ENCODE results near the gene GLUL. TPM values are rescaled to one million over a fixed set of nuclear protein-coding genes. Genes with fewer than 3 reads are reported as not detected.

The GLUL gene
- total RNA-seq, 2 donors from 2014 or later = 85.5 to 136 TPM

- no peak for DNase-seq (ENCODE audit: low spot score)
- Mint-ChIP-seq H3K27me3 (peaks cover 15 to 18% of the 10 kb centered on the region in 2 donors), H3K36me3 (no peaks in the 10 kb centered on the region), H3K4me3 (no peak overlapping the region), H3K4me1 (ENCODE audit: low read depth in 2 of 2) (no peaks in the 10 kb centered on the region), H3K27ac (no peak overlapping the region), H3K9me3 (no peaks in the 10 kb centered on the region)
- ATAC-seq = no peak
Measured at GRCh38 chr1:182370532-182370931, 21.1 kb downstream of the GLUL start.

- Mint-ChIP-seq H3K27me3 (peaks cover 16 to 25% of the 10 kb centered on the region in 2 donors), H3K9me3 (no peaks in the 10 kb centered on the region), H3K27ac (no peak overlapping the region), H3K4me1 (ENCODE audit: low read depth in 2 of 2) (no peaks in the 10 kb centered on the region), H3K4me3 (no peak overlapping the region), H3K36me3 (no peaks in the 10 kb centered on the region)
- no peak for DNase-seq (ENCODE audit: low spot score)
- ATAC-seq = no peak
Measured at GRCh38 chr1:182368903-182369302, 22.7 kb downstream of the GLUL start.

GRCh38 chr1:182368358-182368757 is 23.2 kb downstream of the GLUL start:
- Mint-ChIP-seq H3K4me1 (ENCODE audit: low read depth in 2 of 2) (no peaks in the 10 kb centered on the region), H3K27ac (no peak overlapping the region), H3K4me3 (no peak overlapping the region), H3K27me3 (peaks cover 16 to 25% of the 10 kb centered on the region in 2 donors), H3K9me3 (no peaks in the 10 kb centered on the region), H3K36me3 (no peaks in the 10 kb centered on the region)
- ATAC-seq (no peak), DNase-seq (ENCODE audit: low spot score) (no peak)

GRCh38 chr1:182367926-182368325 is 23.7 kb downstream of the GLUL start:
- Mint-ChIP-seq H3K27me3 (peaks cover 14 to 25% of the 10 kb centered on the region in 2 donors), H3K9me3 (no peaks in the 10 kb centered on the region), H3K4me1 (ENCODE audit: low read depth in 2 of 2) (no peaks in the 10 kb centered on the region), H3K27ac (no peak overlapping the region), H3K36me3 (no peaks in the 10 kb centered on the region), H3K4me3 (no peak overlapping the region)
- no peak for DNase-seq (ENCODE audit: low spot score)
- ATAC-seq = no peak

GRCh38 chr1:182366596-182366995 is 25.0 kb downstream of the GLUL start:
- Mint-ChIP-seq H3K4me3 (no peak overlapping the region), H3K9me3 (no peaks in the 10 kb centered on the region), H3K27ac (no peak overlapping the region), H3K4me1 (ENCODE audit: low read depth in 2 of 2) (no peaks in the 10 kb centered on the region), H3K27me3 (peaks cover 14 to 25% of the 10 kb centered on the region in 2 donors), H3K36me3 (no peaks in the 10 kb centered on the region)
- DNase-seq (ENCODE audit: low spot score) (no peak), ATAC-seq (no peak)

- H3K9me3 Mint-ChIP-seq = no peaks in the 10 kb centered on the region
Measured at GRCh38 chr1:182359645-182360044, 31.9 kb downstream of the GLUL start.

GRCh38 chr1:182357913-182358312 is 33.7 kb downstream of the GLUL start:
- no peaks in the 10 kb centered on the region for H3K9me3 Mint-ChIP-seq
- no peak for ATAC-seq
- H3K4me1 Mint-ChIP-seq (ENCODE audit: low read depth in 2 of 2) = no peaks in the 10 kb centered on the region
- H3K36me3 Mint-ChIP-seq = no peaks in the 10 kb centered on the region
- no peak overlapping the region for H3K4me3 Mint-ChIP-seq
- H3K27ac Mint-ChIP-seq = no peak overlapping the region
- peaks cover 0 to 7% of the 10 kb centered on the region in 2 donors for H3K27me3 Mint-ChIP-seq
- DNase-seq (ENCODE audit: low spot score) = no peak

More at GRCh38 chr1:182359645-182360044, 31.9 kb downstream of the GLUL start:
- Mint-ChIP-seq H3K27me3 (peaks cover 0 to 7% of the 10 kb centered on the region in 2 donors), H3K36me3 (no peaks in the 10 kb centered on the region), H3K27ac (no peak overlapping the region), H3K4me1 (ENCODE audit: low read depth in 2 of 2) (no peaks in the 10 kb centered on the region), H3K4me3 (no peak overlapping the region)
- DNase-seq (ENCODE audit: low spot score) = no peak
- no peak for ATAC-seq

GRCh38 chr1:182357171-182357570 is 34.4 kb downstream of the GLUL start:
- Mint-ChIP-seq H3K27ac (no peak overlapping the region), H3K9me3 (no peaks in the 10 kb centered on the region), H3K4me3 (no peak overlapping the region), H3K4me1 (ENCODE audit: low read depth in 2 of 2) (no peaks in the 10 kb centered on the region), H3K36me3 (no peaks in the 10 kb centered on the region), H3K27me3 (peaks cover 0 to 7% of the 10 kb centered on the region in 2 donors)
- DNase-seq (ENCODE audit: low spot score) (no peak), ATAC-seq (no peak)

GRCh38 chr1:182355723-182356098 is 35.9 kb downstream of the GLUL start:
- H3K4me1 Mint-ChIP-seq (ENCODE audit: low read depth in 2 of 2) = no peaks in the 10 kb centered on the region
- ATAC-seq (no peak), DNase-seq (ENCODE audit: low spot score) (no peak)
- no peaks in the 10 kb centered on the region for H3K9me3 Mint-ChIP-seq
- H3K27ac Mint-ChIP-seq = no peak overlapping the region
- H3K4me3 Mint-ChIP-seq = no peak overlapping the region
- peaks cover 0 to 7% of the 10 kb centered on the region in 2 donors for H3K27me3 Mint-ChIP-seq
- no peaks in the 10 kb centered on the region for H3K36me3 Mint-ChIP-seq

- Mint-ChIP-seq H3K4me1 (ENCODE audit: low read depth in 2 of 2) (peaks cover 0 to 4% of the 10 kb centered on the region in 2 donors), H3K9me3 (no peaks in the 10 kb centered on the region), H3K36me3 (no peaks in the 10 kb centered on the region), H3K4me3 (no peak overlapping the region), H3K27ac (no peak overlapping the region), H3K27me3 (peaks cover 2 to 15% of the 10 kb centered on the region in 2 donors)
- no peak for ATAC-seq
- DNase-seq (ENCODE audit: low spot score) = no peak
Measured at GRCh38 chr1:182351790-182352364, 39.7 kb downstream of the GLUL start.

- no peak for ATAC-seq
- no peak for DNase-seq (ENCODE audit: low spot score)
- Mint-ChIP-seq H3K36me3 (no peaks in the 10 kb centered on the region), H3K27me3 (peaks cover 2 to 15% of the 10 kb centered on the region in 2 donors), H3K9me3 (no peaks in the 10 kb centered on the region), H3K4me3 (no peak overlapping the region), H3K27ac (no peak overlapping the region), H3K4me1 (ENCODE audit: low read depth in 2 of 2) (peaks cover 0 to 4% of the 10 kb centered on the region in 2 donors)
Measured at GRCh38 chr1:182350839-182351238, 40.8 kb downstream of the GLUL start.

GRCh38 chr1:182348961-182349747 is 42.4 kb downstream of the GLUL start:
- Mint-ChIP-seq H3K4me1 (ENCODE audit: low read depth in 2 of 2) (peaks cover 0 to 4% of the 10 kb centered on the region in 2 donors), H3K27ac (no peak overlapping the region), H3K9me3 (no peaks in the 10 kb centered on the region), H3K36me3 (no peaks in the 10 kb centered on the region), H3K4me3 (no peak overlapping the region), H3K27me3 (peaks cover 2 to 8% of the 10 kb centered on the region in 2 donors)
- ATAC-seq (no peak), DNase-seq (ENCODE audit: low spot score) (no peak)

- no peak overlapping the region for H3K27ac Mint-ChIP-seq
- ATAC-seq (no peak), DNase-seq (ENCODE audit: low spot score) (no peak)
- H3K9me3 Mint-ChIP-seq = no peaks in the 10 kb centered on the region
- no peaks in the 10 kb centered on the region for H3K36me3 Mint-ChIP-seq
- no peak overlapping the region for H3K4me3 Mint-ChIP-seq
- H3K27me3 Mint-ChIP-seq = peaks cover 2 to 8% of the 10 kb centered on the region in 2 donors
- peaks cover 0 to 4% of the 10 kb centered on the region in 2 donors for H3K4me1 Mint-ChIP-seq (ENCODE audit: low read depth in 2 of 2)
Measured at GRCh38 chr1:182347019-182347418, 44.6 kb downstream of the GLUL start.

- no peak overlapping the region for H3K27ac Mint-ChIP-seq
Measured at GRCh38 chr1:182340233-182341058, 51.1 kb downstream of the GLUL start.

More at GRCh38 chr1:182340233-182341058, 51.1 kb downstream of the GLUL start:
- ATAC-seq = no peak
- no peak for DNase-seq (ENCODE audit: low spot score)
- Mint-ChIP-seq H3K4me1 (ENCODE audit: low read depth in 2 of 2) (no peaks in the 10 kb centered on the region), H3K4me3 (no peak overlapping the region), H3K9me3 (no peaks in the 10 kb centered on the region), H3K36me3 (no peaks in the 10 kb centered on the region), H3K27me3 (peaks cover 8 to 12% of the 10 kb centered on the region in 2 donors)

All from natural killer cell treated with Interleukin-12 subunit alpha and Interleukin-12 subunit beta and Interleukin-15 and Interleukin-18, amount 100 ng/mL, for 72 hours (primary cell).